ENCODE data around the gene PTPRM.

PTPRM gene

GRCh38 chr18:8207996-8208395 lies 640.9 kb downstream of the PTPRM start:
- DNase-seq (ENCODE audit: low read depth in 2 of 2), result no peak
- H3K4me3 ChIP-seq (replicated peaks in 1 of 2; ENCODE audit: low read depth in 2 of 2, low read length in 2 of 2), result no peak overlapping the region
- TF ChIP-seq CTCF (IDR thresholded peaks at IDR 0.05; ENCODE audit: low read depth, low read length), result no peak

- H3K4me3 ChIP-seq (replicated peaks in 1 of 2; ENCODE audit: low read depth in 2 of 2, low read length in 2 of 2), result no peak overlapping the region
- DNase-seq (ENCODE audit: low read depth in 2 of 2), result peak in 1 of 2 donors; percentile 22
- TF ChIP-seq CTCF (IDR thresholded peaks at IDR 0.05; ENCODE audit: low read depth, low read length), result no peak
Measured at GRCh38 chr18:8208716-8209115, 641.6 kb downstream of the PTPRM start.

- no peak overlapping the region for H3K4me3 ChIP-seq (replicated peaks in 1 of 2; ENCODE audit: low read depth in 2 of 2, low read length in 2 of 2)
- peak; percentile 80 to 94 for DNase-seq (ENCODE audit: low read depth in 2 of 2)
- TF ChIP-seq CTCF (IDR thresholded peaks at IDR 0.05; ENCODE audit: low read depth, low read length), result no peak
Measured at GRCh38 chr18:8212896-8213780, 646.0 kb downstream of the PTPRM start.

GRCh38 chr18:8215741-8216140 lies 648.6 kb downstream of the PTPRM start:
- no peak overlapping the region for H3K4me3 ChIP-seq (replicated peaks in 1 of 2; ENCODE audit: low read depth in 2 of 2, low read length in 2 of 2)
- DNase-seq (ENCODE audit: low read depth in 2 of 2), result no peak
- TF ChIP-seq CTCF (IDR thresholded peaks at IDR 0.05; ENCODE audit: low read depth, low read length), result no peak

- no peak for TF ChIP-seq CTCF (IDR thresholded peaks at IDR 0.05; ENCODE audit: low read depth, low read length)
- peak; percentile 10 to 52 for DNase-seq (ENCODE audit: low read depth in 2 of 2)
Measured at GRCh38 chr18:8217051-8217564, 650.0 kb downstream of the PTPRM start.

GRCh38 chr18:8218197-8218596 lies 651.1 kb downstream of the PTPRM start:
- no peak for TF ChIP-seq CTCF (IDR thresholded peaks at IDR 0.05; ENCODE audit: low read depth, low read length)
- DNase-seq (ENCODE audit: low read depth in 2 of 2), result no peak
- H3K4me3 ChIP-seq (replicated peaks in 1 of 2; ENCODE audit: low read depth in 2 of 2, low read length in 2 of 2), result no peak overlapping the region

More at GRCh38 chr18:8217051-8217564, 650.0 kb downstream of the PTPRM start:
- no peak overlapping the region for H3K4me3 ChIP-seq (replicated peaks in 1 of 2; ENCODE audit: low read depth in 2 of 2, low read length in 2 of 2)
